ENCODE data around the gene TMEM80.

GRCh38 chr11:714436-714835 is 18.8 kb downstream of the TMEM80 start:
- no peak for TF ChIP-seq CTCF (IDR thresholded peaks at IDR 0.05)
- TF ChIP-seq EP300 (IDR thresholded peaks at IDR 0.05): no peak
- TF ChIP-seq POLR2A (IDR thresholded peaks at IDR 0.05): no peak
- TF ChIP-seq POLR2AphosphoS5 (IDR thresholded peaks at IDR 0.05): no peak
